ENCODE measurements around the gene MACROD1.

Gene MACROD1

DNA sequence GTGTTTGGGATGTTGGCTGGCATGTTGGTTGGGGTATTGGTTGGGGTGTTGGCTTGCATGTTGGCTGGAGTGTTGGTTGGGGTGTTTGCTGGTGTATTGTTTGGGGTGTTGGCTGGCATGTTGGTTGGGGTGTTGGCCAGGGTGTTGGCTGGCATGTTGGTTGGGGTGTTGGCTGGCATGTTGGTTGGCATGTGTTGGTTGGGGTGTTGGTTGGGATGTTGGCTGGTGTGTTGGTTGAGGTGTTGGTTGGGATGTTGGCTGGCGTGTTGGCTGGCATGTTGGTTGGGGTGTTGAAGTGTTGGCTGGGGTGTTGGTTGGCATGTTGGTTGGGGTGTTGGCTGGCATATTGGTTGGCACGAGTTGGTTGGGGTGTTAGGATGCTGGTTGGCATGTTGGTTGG is 155.1 kb downstream of the MACROD1 start:
- TF ChIP-seq, protein P1, sequence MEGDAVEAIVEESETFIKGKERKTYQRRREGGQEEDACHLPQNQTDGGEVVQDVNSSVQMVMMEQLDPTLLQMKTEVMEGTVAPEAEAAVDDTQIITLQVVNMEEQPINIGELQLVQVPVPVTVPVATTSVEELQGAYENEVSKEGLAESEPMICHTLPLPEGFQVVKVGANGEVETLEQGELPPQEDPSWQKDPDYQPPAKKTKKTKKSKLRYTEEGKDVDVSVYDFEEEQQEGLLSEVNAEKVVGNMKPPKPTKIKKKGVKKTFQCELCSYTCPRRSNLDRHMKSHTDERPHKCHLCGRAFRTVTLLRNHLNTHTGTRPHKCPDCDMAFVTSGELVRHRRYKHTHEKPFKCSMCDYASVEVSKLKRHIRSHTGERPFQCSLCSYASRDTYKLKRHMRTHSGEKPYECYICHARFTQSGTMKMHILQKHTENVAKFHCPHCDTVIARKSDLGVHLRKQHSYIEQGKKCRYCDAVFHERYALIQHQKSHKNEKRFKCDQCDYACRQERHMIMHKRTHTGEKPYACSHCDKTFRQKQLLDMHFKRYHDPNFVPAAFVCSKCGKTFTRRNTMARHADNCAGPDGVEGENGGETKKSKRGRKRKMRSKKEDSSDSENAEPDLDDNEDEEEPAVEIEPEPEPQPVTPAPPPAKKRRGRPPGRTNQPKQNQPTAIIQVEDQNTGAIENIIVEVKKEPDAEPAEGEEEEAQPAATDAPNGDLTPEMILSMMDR (IDR thresholded peaks at IDR 0.05; ENCODE audit: low read depth, low read length) = no peak

DNA sequence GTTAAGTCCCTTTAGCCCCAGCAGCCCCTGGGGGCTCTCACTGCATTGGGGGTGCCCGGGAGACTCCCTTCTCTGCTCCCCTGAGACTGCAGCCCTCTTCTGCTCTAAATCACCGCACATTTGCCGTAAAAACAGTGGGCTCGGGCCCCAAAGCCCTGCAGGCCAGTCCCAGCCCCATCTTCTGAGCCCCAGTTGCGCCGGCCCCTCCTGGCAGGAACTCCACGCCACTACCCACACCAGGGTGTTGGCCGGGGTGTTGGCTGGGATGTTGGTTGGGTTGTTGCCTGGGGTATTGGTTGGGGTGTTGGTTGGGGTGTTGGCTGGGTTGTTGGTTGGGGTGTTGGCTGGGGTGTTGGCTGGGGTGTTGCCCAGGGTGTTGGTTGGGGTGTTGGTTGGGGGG is 156.2 kb downstream of the MACROD1 start:
- TF ChIP-seq, protein P1 (IDR thresholded peaks at IDR 0.05; ENCODE audit: low read depth, low read length) = no peak
- no peak for DNase-seq (ENCODE audit: extremely low read depth, low read depth)

More for the DNA sequence above, 155.1 kb downstream of the MACROD1 start:
- no peak for DNase-seq (ENCODE audit: extremely low read depth, low read depth)

DNA sequence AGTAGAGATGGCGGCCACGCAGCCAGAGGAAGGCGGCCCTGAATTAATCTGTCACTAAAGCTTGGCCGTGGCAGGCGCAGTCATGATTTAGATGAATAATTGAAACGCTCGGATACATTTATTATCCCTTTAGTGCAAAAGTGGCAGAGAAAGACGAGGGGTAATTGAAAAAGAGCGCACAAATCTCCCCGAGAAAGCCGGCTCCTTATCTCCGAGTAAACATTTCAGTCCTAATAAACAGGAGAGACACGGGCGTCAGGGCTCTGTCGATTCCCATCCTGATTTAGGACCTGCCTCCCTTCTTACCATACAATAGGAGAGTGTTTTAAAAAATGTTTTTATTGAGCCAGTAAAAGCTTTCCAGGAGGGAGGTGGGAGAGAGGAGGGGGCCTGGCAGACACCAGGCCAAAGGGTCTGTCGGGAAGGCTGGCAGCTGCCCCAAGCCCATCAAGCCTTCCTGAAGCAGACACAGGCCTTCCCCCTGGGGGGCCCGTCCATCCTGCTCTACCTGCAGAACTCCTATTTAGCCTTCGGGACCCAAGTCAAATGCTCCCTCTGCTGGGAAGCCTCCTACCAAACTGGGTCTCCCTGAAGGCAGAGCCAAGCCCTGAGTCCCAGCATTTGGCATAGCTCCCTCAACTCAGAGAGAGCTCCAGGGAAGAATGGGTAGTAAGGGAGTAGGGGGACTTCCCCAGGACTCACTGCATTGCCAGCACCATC is 156.8 kb downstream of the MACROD1 start:
- no peak for DNase-seq (ENCODE audit: extremely low read depth, low read depth)

DNA sequence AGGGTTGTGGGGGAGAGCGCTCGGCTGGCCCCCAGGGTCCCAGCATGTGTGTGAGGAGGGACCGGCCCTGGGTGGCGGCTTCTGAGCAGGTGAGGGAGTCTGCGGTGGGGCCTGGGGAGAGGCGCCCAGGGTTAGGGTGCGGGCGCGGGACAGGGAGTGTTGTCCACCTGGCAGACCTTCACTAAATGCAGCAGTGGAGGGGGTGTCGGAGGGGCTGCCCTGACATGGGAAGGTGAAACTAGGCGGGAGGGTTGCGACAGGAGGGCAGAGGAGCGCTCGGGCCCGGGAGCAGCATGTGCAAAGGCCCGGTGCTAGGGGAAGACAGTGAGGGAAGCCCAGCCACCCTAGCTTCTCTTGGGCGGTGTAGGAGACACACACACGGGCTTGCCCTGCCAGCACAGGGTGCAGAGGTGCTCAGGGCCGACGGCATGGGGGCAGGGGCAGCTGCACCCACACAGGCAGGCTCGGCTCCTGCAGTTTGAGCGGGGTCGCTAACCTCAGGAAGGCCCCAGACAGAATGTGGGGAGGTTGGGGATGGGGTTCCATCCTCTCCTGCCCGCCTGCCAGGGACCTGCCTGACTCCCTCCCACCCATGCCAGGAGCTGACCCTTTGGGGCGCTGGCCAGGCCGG is 157.5 kb downstream of the MACROD1 start:
- no peak for DNase-seq (ENCODE audit: extremely low read depth, low read depth)
- TF ChIP-seq, protein P1 (IDR thresholded peaks at IDR 0.05; ENCODE audit: low read depth, low read length) = no peak

More for the DNA sequence above, 156.8 kb downstream of the MACROD1 start:
- TF ChIP-seq, protein P1 (IDR thresholded peaks at IDR 0.05; ENCODE audit: low read depth, low read length) = no peak

DNA sequence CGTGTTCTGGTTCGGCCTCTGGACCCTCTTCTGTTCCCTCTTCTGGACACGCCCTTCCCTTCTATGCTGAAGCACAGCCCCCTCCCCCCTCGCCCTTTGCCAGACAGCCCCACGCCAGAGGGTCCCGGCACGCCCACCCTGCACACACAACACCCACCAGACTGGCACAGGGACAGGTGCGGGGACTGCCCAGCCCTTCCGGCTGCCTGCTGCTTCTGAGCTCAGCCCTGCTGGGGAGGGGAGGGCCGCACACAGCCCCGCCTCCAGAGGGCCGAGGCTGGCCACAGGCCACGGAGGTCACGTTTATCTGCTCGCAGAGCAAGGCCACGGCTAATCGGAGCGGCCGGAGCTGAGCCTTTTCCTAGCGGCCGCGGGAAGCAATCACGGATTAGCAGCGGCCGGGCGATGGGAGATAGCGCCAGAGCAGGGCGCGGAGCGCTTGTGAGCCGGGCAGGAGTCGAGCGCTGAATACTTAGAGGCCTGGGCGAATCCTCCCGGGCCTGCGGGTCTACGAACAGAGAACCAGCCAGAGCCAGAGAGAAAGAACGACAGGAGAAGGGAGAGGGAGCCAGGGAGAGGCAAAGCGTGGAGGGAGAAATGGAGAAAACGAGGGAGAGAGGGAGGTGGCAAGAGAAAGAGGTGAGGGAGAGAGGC is 158.2 kb downstream of the MACROD1 start:
- DNase-seq (ENCODE audit: extremely low read depth, low read depth) = no peak

DNA sequence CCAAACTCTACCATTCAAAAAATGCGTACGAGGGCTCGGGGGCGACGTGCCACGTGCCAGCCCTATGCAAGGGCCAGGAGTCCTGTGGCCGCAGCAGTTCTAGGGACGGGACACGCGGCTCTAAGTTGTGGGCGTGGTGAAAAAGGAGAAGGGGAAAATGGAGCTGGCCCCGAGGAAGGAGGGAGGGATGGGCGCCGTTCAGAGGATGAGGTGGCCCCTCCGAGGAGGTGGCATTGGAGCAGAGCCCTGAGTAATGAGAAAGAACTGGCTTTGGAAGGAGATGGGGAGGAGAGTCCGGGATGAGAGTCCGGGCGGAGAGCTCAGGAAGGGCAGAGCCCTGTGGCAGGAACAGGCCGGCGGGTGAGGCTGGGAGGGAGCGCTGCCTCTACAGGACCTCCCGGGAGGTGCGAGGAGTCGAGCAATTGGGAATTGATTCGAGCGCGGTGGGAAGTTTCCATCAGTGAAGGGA is 158.7 kb downstream of the MACROD1 start:
- TF ChIP-seq, protein P1 (IDR thresholded peaks at IDR 0.05; ENCODE audit: low read depth, low read length) = no peak; the same call in 1 of the 2 replicates

More for the DNA sequence above, 158.2 kb downstream of the MACROD1 start:
- TF ChIP-seq, protein P1 (IDR thresholded peaks at IDR 0.05; ENCODE audit: low read depth, low read length) = peak; percentile 24

DNA sequence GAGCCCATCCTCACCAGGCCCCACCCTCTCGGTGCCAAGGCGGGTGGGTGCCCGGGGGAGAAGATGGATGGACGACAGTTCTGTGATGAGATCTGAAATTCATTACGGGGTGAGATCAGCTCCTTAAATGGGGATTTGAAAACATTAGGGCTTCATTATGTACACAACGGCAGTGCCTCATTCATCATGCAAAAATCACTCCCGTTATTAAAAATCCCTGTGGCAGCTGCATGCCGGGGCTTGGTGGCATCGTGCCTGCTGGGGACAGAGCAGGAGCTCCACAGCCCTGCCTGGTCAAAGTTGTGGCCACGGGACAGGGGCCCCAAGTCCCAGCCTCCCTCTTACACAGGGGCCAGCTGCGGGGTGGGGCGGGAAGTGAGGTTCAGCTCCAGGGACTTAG is 159.5 kb downstream of the MACROD1 start:
- TF ChIP-seq, protein P1 (IDR thresholded peaks at IDR 0.05; ENCODE audit: low read depth, low read length) = no peak
- DNase-seq (ENCODE audit: extremely low read depth, low read depth) = no peak

More for the DNA sequence above, 158.7 kb downstream of the MACROD1 start:
- DNase-seq (ENCODE audit: extremely low read depth, low read depth) = no peak
